ENCODE data around the gene SPATA17.
A peak's percentile ranks its signal among the peaks of the same experiment; 100 is the strongest.
"Not testable (repeated sequence)": the region's sequence is repeated elsewhere in the genome, so short reads cannot be mapped to it uniquely, and the experiment has no call there.

The SPATA17 gene

GRCh38 chr1:217630711-217631591, at the start of gene SPATA17, which contains the start of gene GPATCH2:
Gene SPATA17, plus strand, starts transcription at chr1:217631344. Its CDS starts 35 bp downstream, at chr1:217631379.
Gene GPATCH2, minus strand, starts transcription at chr1:217631090. Its CDS starts 119 bp downstream, at chr1:217630971.
- DNase-seq: peak; percentile 82 to 84

GRCh38 chr1:217584286-217584811, 46.8 kb upstream of the SPATA17 start:
- DNase-seq: not testable (repeated sequence)

- DNase-seq: no peak
These were observed 45.6 kb upstream of the SPATA17 start for GRCh38 chr1:217585577-217585976.

- DNase-seq: no peak
These were observed 44.6 kb upstream of the SPATA17 start for GRCh38 chr1:217586586-217586985.

- no peak for DNase-seq
These were observed 40.5 kb upstream of the SPATA17 start for GRCh38 chr1:217590598-217590997.

GRCh38 chr1:217599154-217599553, 32.0 kb upstream of the SPATA17 start:
- no peak for DNase-seq

GRCh38 chr1:217602380-217602779, 28.8 kb upstream of the SPATA17 start:
- DNase-seq: no peak

GRCh38 chr1:217605390-217605789, 25.8 kb upstream of the SPATA17 start:
- DNase-seq: no peak

GRCh38 chr1:217614200-217614712, 16.9 kb upstream of the SPATA17 start:
- DNase-seq: no peak

- DNase-seq: no peak
These were observed 14.0 kb upstream of the SPATA17 start for GRCh38 chr1:217617126-217617525.

GRCh38 chr1:217620814-217621213, 10.3 kb upstream of the SPATA17 start:
- no peak for DNase-seq

GRCh38 chr1:217622042-217622441, 9.1 kb upstream of the SPATA17 start:
- no peak for DNase-seq

- DNase-seq: no peak
These were observed 4.8 kb upstream of the SPATA17 start for GRCh38 chr1:217626321-217626720.

GRCh38 chr1:217627431-217627830, 3.7 kb upstream of the SPATA17 start:
- no peak for DNase-seq

GRCh38 chr1:217642455-217642854, 11.3 kb downstream of the SPATA17 start:
- no peak for DNase-seq

- no peak for DNase-seq
These were observed 16.6 kb downstream of the SPATA17 start for GRCh38 chr1:217647791-217648190.

- no peak for DNase-seq
These were observed 19.5 kb downstream of the SPATA17 start for GRCh38 chr1:217650674-217651073.

GRCh38 chr1:217660353-217661062, 29.4 kb downstream of the SPATA17 start:
- no peak for DNase-seq

- DNase-seq: no peak
These were observed 30.3 kb downstream of the SPATA17 start for GRCh38 chr1:217661407-217661806.

- DNase-seq: peak; percentile 17 to 19
These were observed 37.3 kb downstream of the SPATA17 start for GRCh38 chr1:217668351-217668940.

GRCh38 chr1:217673387-217673786, 42.2 kb downstream of the SPATA17 start:
- no peak for DNase-seq

GRCh38 chr1:217674028-217674729, 43.0 kb downstream of the SPATA17 start:
- no peak for DNase-seq

Measured in NCI-H526 (cell line).